Mesenchymal stem cell (in vitro differentiated cells and primary cell): ENCODE measurements around the gene NRROS.
A peak's percentile ranks its signal among the peaks of the same experiment; 100 is the strongest.

Experiments used
- DNase-seq: peaks from one replicate; pipeline ENCODE4 v3.0.0-alpha.2; 2013
- H2AFZ ChIP-seq: one replicate; pipeline ENCODE4 v1.6.1; 2013; ENCODE audit warnings: low read depth, mild to moderate bottlenecking, control low read depth, inconsistent platforms, low read length, moderate library complexity
- H2AK5ac ChIP-seq: 2 replicates; pipeline ENCODE4 v1.6.1; 2013; ENCODE audit warnings: low read length, moderate library complexity, mild to moderate bottlenecking, inconsistent platforms; ENCODE audit not compliant: severe bottlenecking
- H2BK120ac ChIP-seq: one replicate; pipeline ENCODE4 v1.6.1; 2013; ENCODE audit warnings: low read depth, mild to moderate bottlenecking, inconsistent platforms, low read length, moderate library complexity
- H2BK12ac ChIP-seq, 2 experiments: one replicate each; pipeline ENCODE4 v1.6.1; 2013; ENCODE audit warnings: inconsistent platforms in 2 of 2, low read length in 2 of 2, mild to moderate bottlenecking in 2 of 2, moderate library complexity in 2 of 2, control low read depth in 1 of 2
- H2BK15ac ChIP-seq: one replicate; pipeline ENCODE4 v1.6.1; 2013; ENCODE audit warnings: mild to moderate bottlenecking, low read depth, inconsistent platforms; ENCODE audit not compliant: poor library complexity, severe bottlenecking
- H2BK5ac ChIP-seq: 2 replicates; pipeline ENCODE4 v1.6.1; 2013; ENCODE audit warnings: low read depth, mild to moderate bottlenecking, low read length, control low read depth, inconsistent platforms; ENCODE audit not compliant: poor library complexity, severe bottlenecking
- H3K14ac ChIP-seq, 2 experiments: one replicate each; pipeline ENCODE4 v1.6.1; 2013; ENCODE audit warnings: inconsistent platforms in 2 of 2, low read length in 2 of 2, control low read depth in 1 of 2, mild to moderate bottlenecking in 1 of 2, moderate library complexity in 1 of 2
- H3K18ac ChIP-seq, 2 experiments: one replicate each; pipeline ENCODE4 v1.6.1; 2013; ENCODE audit warnings: inconsistent platforms in 2 of 2, low read length in 2 of 2, control low read depth in 1 of 2, low read depth in 1 of 2, mild to moderate bottlenecking in 1 of 2
- H3K23ac ChIP-seq, 2 experiments: one replicate each; pipeline ENCODE4 v1.6.1; 2013; ENCODE audit warnings: inconsistent platforms in 2 of 2, low read length in 2 of 2, mild to moderate bottlenecking in 2 of 2, moderate library complexity in 2 of 2, control low read depth in 1 of 2
- H3K27ac ChIP-seq: 2 replicates; pipeline ENCODE4 v1.5.1; 2013; ENCODE audit warnings: mild to moderate bottlenecking, moderate library complexity, low read length, control low read depth, inconsistent platforms; ENCODE audit not compliant: poor library complexity, severe bottlenecking
- H3K27me3 ChIP-seq, 2 experiments: 2 replicates each; pipeline versions ENCODE4 v1.6.1 to v1.7.0; 2013; ENCODE audit warnings: low read length in 2 of 2, mild to moderate bottlenecking in 2 of 2, moderate library complexity in 2 of 2, control low read depth in 1 of 2, inconsistent platforms in 1 of 2; ENCODE audit not compliant: control insufficient read depth in 1 of 2, insufficient read depth in 1 of 2
- H3K36me3 ChIP-seq, 2 experiments: 2 replicates each; pipeline versions ENCODE4 v1.6.1 to v1.7.0; 2013; ENCODE audit warnings: low read length in 2 of 2, control low read depth in 1 of 2, inconsistent platforms in 1 of 2, low read depth in 1 of 2, mild to moderate bottlenecking in 1 of 2; ENCODE audit not compliant: insufficient read depth in 2 of 2, control insufficient read depth in 1 of 2
- H3K4ac ChIP-seq, 2 experiments: one replicate each; pipeline ENCODE4 v1.6.1; 2013; ENCODE audit warnings: inconsistent platforms in 2 of 2, low read length in 2 of 2, mild to moderate bottlenecking in 2 of 2, moderate library complexity in 2 of 2, control low read depth in 1 of 2, low read depth in 1 of 2
- H3K4me1 ChIP-seq: 2 replicates; pipeline ENCODE4 v1.6.1; 2013; ENCODE audit warnings: low read depth, low read length, control low read depth; ENCODE audit not compliant: control insufficient read depth, insufficient read depth
- H3K4me2 ChIP-seq: 2 replicates; pipeline ENCODE4 v1.6.1; 2013; ENCODE audit warnings: low read length, mild to moderate bottlenecking, inconsistent platforms; ENCODE audit not compliant: poor library complexity, severe bottlenecking
- H3K4me3 ChIP-seq, 2 experiments: 2 replicates each; pipeline versions ENCODE4 v1.5.1 to v1.7.0; 2013; ENCODE audit warnings: low read length in 2 of 2, mild to moderate bottlenecking in 2 of 2, control low read depth in 1 of 2, low read depth in 1 of 2; ENCODE audit not compliant: insufficient read depth in 1 of 2
- H3K79me1 ChIP-seq: replicated peaks from 2 replicates; pipeline ENCODE4 v1.6.1; 2013; ENCODE audit warnings: mild to moderate bottlenecking, control low read depth, low read length, inconsistent platforms; ENCODE audit not compliant: poor library complexity, severe bottlenecking
- H3K9ac ChIP-seq: 2 replicates; pipeline ENCODE4 v1.7.0; 2013; ENCODE audit warnings: mild to moderate bottlenecking, low read length, moderate library complexity
- H3K9me3 ChIP-seq: 2 replicates; pipeline ENCODE4 v1.7.0; 2013; ENCODE audit warnings: mild to moderate bottlenecking, low read length; ENCODE audit not compliant: control insufficient read depth
- H4K8ac ChIP-seq: one replicate; pipeline ENCODE4 v1.6.1; 2013; ENCODE audit warnings: inconsistent platforms, mild to moderate bottlenecking, low read length, moderate library complexity
- H4K91ac ChIP-seq: one replicate; pipeline ENCODE4 v1.6.1; 2013; ENCODE audit warnings: mild to moderate bottlenecking, low read length, inconsistent platforms
- WGBS: methylation state at CpG from one replicate; pipeline ENCODE4 v1.1.7; 2013; ENCODE audit warnings: mixed read lengths; 5-methylcytosine and 5-hydroxymethylcytosine counted together

The NRROS gene

GRCh38 chr3:196654006-196654734, 14.7 kb downstream of the NRROS start:
- Histone ChIP-seq H3K4me1 (peaks cover 7% of the 10 kb centered on the region), H3K14ac (peak overlapping the region in 1 of 2 experiments; percentile 46), H3K4ac (peak overlapping the region in 1 of 2 experiments; percentile 17), H2BK15ac (no peak overlapping the region), H2AFZ (no peak overlapping the region), H3K4me3 (no peak overlapping the region), H2AK5ac (no peak overlapping the region), H4K91ac (no peak overlapping the region), H2BK12ac (peak overlapping the region in 1 of 2 experiments; percentile 45), H3K4me2 (no peak overlapping the region), H3K27me3 (no peaks in the 10 kb centered on the region), H2BK5ac (no peak overlapping the region), H3K9ac (no peak overlapping the region), H2BK120ac (no peak overlapping the region), H3K79me1 (no peaks in the 10 kb centered on the region), H3K23ac (no peak overlapping the region), H3K36me3 (peaks cover 0 to 36% of the 10 kb centered on the region in 2 experiments), H3K27ac (no peak overlapping the region), H3K18ac (no peak overlapping the region), H4K8ac (no peak overlapping the region), H3K9me3 (no peaks in the 10 kb centered on the region)
- 86% methylated on average over 12 of the region's 12 CpGs for WGBS
- DNase-seq, result peak; percentile 62

GRCh38 chr3:196654735-196655090, 15.2 kb downstream of the NRROS start:
- Histone ChIP-seq H3K14ac (no peak overlapping the region), H3K27ac (no peak overlapping the region), H2BK15ac (no peak overlapping the region), H3K4ac (peak overlapping the region in 1 of 2 experiments; percentile 17), H3K36me3 (peaks cover 0 to 36% of the 10 kb centered on the region in 2 experiments), H3K79me1 (no peaks in the 10 kb centered on the region), H2AFZ (no peak overlapping the region), H4K8ac (no peak overlapping the region), H3K23ac (no peak overlapping the region), H2AK5ac (no peak overlapping the region), H3K9ac (no peak overlapping the region), H3K4me3 (no peak overlapping the region), H3K4me1 (peaks cover 6% of the 10 kb centered on the region), H2BK12ac (peak overlapping the region in 1 of 2 experiments; percentile 45), H3K9me3 (no peaks in the 10 kb centered on the region), H2BK120ac (no peak overlapping the region), H4K91ac (no peak overlapping the region), H3K4me2 (no peak overlapping the region), H3K18ac (no peak overlapping the region), H2BK5ac (no peak overlapping the region), H3K27me3 (no peaks in the 10 kb centered on the region)
- DNase-seq, result peak; percentile 57
- 60% methylated on average over 7 of the region's 7 CpGs for WGBS

GRCh38 chr3:196655496-196655895, 16.0 kb downstream of the NRROS start:
- Histone ChIP-seq H3K9ac (no peak overlapping the region), H2BK5ac (no peak overlapping the region), H4K8ac (no peak overlapping the region), H2BK15ac (no peak overlapping the region), H3K14ac (no peak overlapping the region), H2BK12ac (no peak overlapping the region), H3K27ac (no peak overlapping the region), H3K36me3 (peaks cover 0 to 42% of the 10 kb centered on the region in 2 experiments), H3K4me2 (no peak overlapping the region), H3K23ac (no peak overlapping the region), H3K79me1 (no peaks in the 10 kb centered on the region), H3K4ac (no peak overlapping the region), H4K91ac (no peak overlapping the region), H3K4me3 (no peak overlapping the region), H2BK120ac (no peak overlapping the region), H2AFZ (no peak overlapping the region), H3K27me3 (no peaks in the 10 kb centered on the region), H3K4me1 (peaks cover 6% of the 10 kb centered on the region), H3K18ac (no peak overlapping the region), H3K9me3 (no peaks in the 10 kb centered on the region), H2AK5ac (no peak overlapping the region)
- no peak for DNase-seq
- WGBS, result 97% methylated on average over 12 of the region's 12 CpGs

GRCh38 chr3:196656213-196656612, 16.7 kb downstream of the NRROS start:
- Histone ChIP-seq H3K27me3 (no peaks in the 10 kb centered on the region), H2BK12ac (no peak overlapping the region), H3K9ac (no peak overlapping the region), H3K4me2 (no peak overlapping the region), H3K4me1 (peaks cover 5% of the 10 kb centered on the region), H2AFZ (no peak overlapping the region), H3K18ac (no peak overlapping the region), H3K36me3 (peaks cover 0 to 49% of the 10 kb centered on the region in 2 experiments), H3K4me3 (no peak overlapping the region), H2BK5ac (no peak overlapping the region), H3K27ac (no peak overlapping the region), H2BK120ac (no peak overlapping the region), H2AK5ac (no peak overlapping the region), H4K8ac (no peak overlapping the region), H3K23ac (no peak overlapping the region), H3K9me3 (no peaks in the 10 kb centered on the region), H4K91ac (no peak overlapping the region), H3K4ac (no peak overlapping the region), H3K14ac (no peak overlapping the region), H3K79me1 (no peaks in the 10 kb centered on the region), H2BK15ac (no peak overlapping the region)
- 100% methylated on average over 1 of the region's 5 CpGs for WGBS
- DNase-seq, result no peak
